ENCODE data around the gene SGTA.

SGTA gene

DNA sequence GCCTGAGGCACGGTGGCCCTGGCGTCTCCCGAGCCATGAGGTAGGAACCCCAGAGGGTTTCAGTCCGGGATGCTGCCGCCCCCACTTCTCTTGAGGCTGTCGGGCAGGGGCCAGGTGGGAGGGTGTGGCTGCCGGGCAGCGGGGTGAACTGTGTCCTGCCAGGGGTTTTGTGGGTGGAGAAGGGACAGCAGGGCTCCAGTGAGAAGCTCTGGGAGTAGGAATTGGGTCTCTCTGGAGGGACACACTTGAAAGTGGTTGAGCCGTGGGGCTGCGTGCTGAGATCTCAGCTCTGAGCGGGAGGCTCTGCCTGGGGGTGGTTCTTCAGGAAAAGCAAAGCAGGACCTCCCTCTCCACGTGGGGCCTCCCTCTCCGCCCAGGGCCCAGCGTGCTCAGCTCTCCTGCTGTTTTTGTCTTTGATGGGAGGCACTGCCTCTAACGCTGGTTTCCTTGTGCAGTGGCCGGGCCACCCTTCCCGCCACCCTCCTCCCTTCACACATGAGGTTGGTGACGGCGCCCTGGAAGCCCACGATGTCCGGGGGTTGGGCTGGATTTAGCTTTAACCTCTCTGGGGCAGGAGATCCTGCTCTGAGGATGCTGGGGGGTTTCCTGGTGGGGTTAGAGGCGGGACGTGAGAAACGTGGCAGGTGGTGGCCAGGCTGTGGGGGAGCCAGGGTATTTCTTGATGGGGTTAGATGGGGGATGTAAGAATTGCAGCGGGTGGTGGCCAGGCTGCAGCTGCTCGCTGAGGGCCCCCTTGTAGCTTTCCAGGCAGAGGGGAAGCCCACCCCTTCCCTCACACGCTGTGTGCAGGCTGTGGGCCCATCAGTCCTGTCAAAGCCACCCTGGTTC lies 21.3 kb upstream of the SGTA start:
- TF ChIP-seq, protein P1, sequence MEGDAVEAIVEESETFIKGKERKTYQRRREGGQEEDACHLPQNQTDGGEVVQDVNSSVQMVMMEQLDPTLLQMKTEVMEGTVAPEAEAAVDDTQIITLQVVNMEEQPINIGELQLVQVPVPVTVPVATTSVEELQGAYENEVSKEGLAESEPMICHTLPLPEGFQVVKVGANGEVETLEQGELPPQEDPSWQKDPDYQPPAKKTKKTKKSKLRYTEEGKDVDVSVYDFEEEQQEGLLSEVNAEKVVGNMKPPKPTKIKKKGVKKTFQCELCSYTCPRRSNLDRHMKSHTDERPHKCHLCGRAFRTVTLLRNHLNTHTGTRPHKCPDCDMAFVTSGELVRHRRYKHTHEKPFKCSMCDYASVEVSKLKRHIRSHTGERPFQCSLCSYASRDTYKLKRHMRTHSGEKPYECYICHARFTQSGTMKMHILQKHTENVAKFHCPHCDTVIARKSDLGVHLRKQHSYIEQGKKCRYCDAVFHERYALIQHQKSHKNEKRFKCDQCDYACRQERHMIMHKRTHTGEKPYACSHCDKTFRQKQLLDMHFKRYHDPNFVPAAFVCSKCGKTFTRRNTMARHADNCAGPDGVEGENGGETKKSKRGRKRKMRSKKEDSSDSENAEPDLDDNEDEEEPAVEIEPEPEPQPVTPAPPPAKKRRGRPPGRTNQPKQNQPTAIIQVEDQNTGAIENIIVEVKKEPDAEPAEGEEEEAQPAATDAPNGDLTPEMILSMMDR (IDR thresholded peaks at IDR 0.05) = no peak
- no peak for TF ChIP-seq ZFX (IDR thresholded peaks at IDR 0.05; ENCODE audit: borderline replicate concordance)
- H3K27ac ChIP-seq = no peak overlapping the region

DNA sequence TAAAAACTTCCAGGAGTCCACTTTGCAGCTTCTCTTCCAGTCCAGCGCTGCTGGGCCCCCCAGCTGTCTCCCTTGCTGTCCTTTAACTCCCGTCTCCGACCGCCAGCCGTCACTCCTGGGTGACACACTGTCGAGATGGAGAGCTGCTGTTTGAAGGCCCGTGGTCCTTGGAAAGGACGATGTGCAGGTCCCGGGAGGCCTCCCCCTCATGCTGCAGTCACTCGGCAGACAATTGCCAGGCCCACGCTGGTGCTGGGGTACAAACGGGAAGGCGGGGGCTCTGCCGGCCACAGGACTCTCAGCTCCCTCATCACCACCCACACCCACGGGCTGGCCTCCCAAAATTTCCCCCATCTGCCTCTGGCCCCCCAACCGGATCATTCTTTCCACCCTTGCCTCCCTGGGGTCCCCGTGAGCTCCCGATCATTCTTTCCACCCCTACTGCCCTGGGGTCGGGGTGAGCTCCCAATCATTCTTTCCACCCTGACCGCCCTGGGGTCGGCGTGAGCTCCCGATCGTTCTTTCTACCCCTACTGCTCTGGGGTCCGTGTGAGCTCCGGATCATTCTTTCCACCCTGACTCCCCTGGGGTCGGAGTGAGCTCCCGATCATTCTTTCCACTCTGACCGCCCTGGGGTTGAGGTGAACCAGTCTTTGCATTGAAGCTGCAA lies 20.5 kb upstream of the SGTA start:
- no peak overlapping the region for H3K27ac ChIP-seq
- TF ChIP-seq, protein P1 (IDR thresholded peaks at IDR 0.05) = no peak
- TF ChIP-seq ZFX (IDR thresholded peaks at IDR 0.05; ENCODE audit: borderline replicate concordance) = no peak

DNA sequence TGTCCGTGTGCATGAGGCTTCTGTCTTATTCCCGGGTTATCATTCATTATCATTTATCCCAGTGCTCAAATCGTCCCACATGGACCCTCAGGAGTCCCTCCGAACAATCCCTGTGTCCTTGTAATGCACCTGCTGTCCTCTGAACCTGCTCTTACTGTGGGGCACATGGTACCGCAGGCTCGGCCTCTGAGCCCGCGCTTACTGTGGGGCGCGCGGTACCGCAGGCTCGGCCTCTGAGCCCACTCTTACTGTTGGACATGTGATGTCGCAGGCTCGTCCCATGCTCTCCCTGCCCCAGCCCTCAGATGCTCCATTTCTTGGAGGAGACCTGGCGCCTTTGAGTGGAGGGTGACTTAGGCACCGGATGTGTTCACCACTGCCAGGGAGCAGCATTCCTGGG lies 19.8 kb upstream of the SGTA start:
- H3K27ac ChIP-seq = no peak overlapping the region
- TF ChIP-seq ZFX (IDR thresholded peaks at IDR 0.05; ENCODE audit: borderline replicate concordance) = no peak
- TF ChIP-seq, protein P1 (IDR thresholded peaks at IDR 0.05) = no peak

DNA sequence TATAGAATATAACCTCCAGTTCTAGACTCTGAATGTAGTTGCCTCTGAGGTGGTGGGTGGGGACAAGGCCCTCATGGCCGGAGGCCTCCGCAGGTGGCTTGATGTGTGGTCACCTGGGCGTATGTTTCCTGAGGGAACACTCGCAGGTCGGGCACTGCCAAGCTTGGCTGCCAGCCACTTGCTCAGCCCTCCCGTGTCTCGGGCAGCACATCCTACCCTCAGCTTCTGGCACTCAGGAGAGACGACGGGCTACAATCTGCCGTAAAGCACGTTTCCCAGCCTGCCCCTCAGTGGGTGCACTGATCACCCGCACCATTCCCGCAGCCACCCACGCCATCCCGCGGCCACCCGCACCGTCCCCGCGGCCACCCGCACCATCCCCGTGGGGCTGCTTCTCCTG lies 17.4 kb upstream of the SGTA start:
- TF ChIP-seq, protein P1 (IDR thresholded peaks at IDR 0.05) = no peak
- TF ChIP-seq ZFX (IDR thresholded peaks at IDR 0.05; ENCODE audit: borderline replicate concordance) = no peak
- H3K27ac ChIP-seq = no peak overlapping the region

DNA sequence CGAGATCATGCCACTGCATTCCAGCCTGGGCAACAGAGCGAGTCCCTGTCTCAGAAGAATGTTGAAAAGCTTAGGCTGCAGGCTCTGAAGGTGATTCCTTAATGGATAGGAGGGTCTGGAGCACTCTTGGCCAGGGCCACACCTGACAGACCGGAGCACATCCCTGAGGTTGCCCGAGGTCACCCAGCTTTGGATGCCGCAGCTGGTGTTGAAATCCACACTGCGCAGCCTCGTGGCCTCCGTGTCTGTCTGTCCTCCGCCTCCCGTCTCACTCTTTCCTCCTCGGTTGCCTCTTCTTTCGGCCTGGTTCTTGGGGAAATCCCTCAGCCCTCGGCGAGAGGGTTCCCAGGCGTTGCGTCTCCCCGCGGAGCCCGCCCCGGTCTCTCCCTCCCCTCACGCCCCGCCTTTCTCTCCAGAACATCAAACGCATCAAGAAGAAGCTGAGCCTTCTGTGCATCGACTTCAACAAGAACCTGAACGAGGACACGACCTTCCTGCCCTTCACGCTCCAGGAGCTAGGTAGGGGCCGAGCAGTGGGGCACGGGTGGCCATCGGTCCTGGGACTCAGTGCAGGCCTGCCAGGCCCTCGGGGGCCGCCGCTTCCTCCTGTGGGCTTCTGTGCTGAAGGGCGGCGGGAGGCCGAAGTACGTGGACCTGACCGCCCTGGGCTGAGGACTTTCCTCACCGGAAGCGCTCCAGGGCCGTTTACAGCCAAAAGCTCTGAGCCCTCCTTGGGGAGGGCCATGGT lies 16.4 kb upstream of the SGTA start:
- no peak overlapping the region for H3K27ac ChIP-seq
- TF ChIP-seq ZFX (IDR thresholded peaks at IDR 0.05; ENCODE audit: borderline replicate concordance) = no peak
- TF ChIP-seq, protein P1 (IDR thresholded peaks at IDR 0.05) = no peak

DNA sequence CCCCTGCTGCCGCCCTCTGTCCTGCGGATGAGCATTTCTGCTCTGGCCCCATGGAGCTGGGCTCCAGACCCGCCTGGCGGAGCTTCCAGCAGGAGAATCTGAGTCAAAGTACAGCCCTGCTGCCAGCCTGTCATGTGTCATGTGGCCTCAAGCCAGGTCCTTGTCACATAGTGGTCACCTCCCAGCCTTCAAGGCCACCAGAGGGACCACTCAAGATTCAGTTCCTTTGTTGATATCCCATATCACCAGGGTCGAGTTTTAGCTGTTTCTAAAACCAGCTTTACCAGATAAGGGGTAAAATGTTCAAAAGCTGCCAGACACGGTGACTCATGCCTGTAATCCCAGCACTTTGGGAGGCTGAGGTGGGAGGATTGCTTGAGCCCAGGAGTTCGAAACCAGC lies 15.7 kb upstream of the SGTA start:
- no peak for TF ChIP-seq ZFX (IDR thresholded peaks at IDR 0.05; ENCODE audit: borderline replicate concordance)
- TF ChIP-seq, protein P1 (IDR thresholded peaks at IDR 0.05) = no peak
- no peak overlapping the region for H3K27ac ChIP-seq
